GM18498 (cell line): ENCODE data around the gene AP2B1.
"Not testable (repeated sequence)": the region's sequence is repeated elsewhere in the genome, so short reads cannot be mapped to it uniquely, and the experiment has no call there.

Experiments
- ATAC-seq: cut with Tn5 transposase; IDR thresholded peaks from one replicate; pipeline ENCODE4 v1.9.1; 2021; ENCODE audit warnings: mild to moderate bottlenecking, moderate library complexity; ENCODE audit not compliant: unreplicated experiment

The AP2B1 gene

DNA sequence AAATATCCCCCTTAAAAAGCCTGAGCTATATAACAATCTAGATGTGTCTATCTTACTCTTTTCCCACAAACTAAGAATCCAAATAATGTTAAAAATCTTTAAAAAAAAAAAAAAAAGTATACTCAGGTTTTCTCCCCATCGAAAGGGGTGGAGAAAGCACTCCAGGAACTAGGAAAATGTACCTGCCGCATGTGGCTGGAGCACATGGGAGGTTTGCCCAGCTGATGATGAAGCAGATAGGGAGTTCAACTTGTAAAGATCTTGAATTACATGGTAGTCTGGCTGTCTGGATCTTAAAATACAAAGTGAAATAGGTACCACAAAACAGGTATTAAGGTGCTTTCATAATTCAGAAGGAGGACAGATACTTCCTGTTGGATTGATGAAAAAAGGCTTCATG is 17.7 kb upstream of the AP2B1 start:
- no peak for ATAC-seq

- no peak for ATAC-seq
Observed at GRCh38 chr17:35575759-35576158, 11.4 kb upstream of the AP2B1 start.

DNA sequence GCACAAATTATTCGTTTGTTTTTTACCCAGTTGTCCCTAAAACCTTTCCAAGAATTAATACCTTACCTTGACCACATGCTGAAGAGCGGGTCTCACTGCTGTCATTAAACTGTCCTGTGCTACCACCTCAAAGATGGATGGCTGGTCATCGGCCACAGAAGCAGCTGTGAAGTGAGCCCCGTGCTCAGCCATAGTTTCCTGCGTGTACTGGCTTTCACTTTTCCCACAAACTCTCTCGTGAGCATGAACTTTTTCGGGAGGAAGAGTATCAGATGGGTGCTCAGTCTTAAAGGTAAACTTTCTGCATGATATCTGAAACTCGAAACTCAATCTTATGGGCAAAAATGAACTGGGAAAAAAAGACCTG is 9.3 kb upstream of the AP2B1 start:
- ATAC-seq = no peak

- ATAC-seq = peak; percentile 90
Observed at GRCh38 chr17:35578197-35578928, 8.8 kb upstream of the AP2B1 start, which contains the start of gene PEX12. TSS of gene PEX12 (minus strand) at chr17:35578571. CDS start at chr17:35578021, 550 bp downstream.

DNA sequence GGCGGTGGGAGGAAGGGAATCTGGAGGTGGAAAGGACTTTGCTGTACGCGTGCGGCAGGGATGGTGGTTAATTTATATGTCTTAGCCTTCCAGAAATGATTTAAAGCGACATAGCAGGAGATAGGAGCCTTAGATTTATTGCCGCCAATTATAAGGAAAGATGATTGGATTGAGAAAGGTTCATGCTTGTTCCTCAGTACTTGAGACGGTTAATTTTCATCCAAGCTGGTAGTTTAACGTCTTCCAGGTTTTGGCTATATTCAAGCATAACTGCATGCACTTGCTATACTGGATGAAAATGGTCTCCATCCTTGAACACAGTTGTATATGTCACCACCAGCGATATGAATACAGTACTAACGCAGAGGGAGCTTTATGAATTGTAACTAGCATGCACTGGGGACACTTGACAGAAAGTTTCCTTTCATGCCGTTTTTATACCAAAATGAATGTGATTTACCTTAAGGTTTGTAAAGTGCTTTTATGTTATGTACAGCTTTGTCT is 8.1 kb upstream of the AP2B1 start:
- no peak for ATAC-seq

DNA sequence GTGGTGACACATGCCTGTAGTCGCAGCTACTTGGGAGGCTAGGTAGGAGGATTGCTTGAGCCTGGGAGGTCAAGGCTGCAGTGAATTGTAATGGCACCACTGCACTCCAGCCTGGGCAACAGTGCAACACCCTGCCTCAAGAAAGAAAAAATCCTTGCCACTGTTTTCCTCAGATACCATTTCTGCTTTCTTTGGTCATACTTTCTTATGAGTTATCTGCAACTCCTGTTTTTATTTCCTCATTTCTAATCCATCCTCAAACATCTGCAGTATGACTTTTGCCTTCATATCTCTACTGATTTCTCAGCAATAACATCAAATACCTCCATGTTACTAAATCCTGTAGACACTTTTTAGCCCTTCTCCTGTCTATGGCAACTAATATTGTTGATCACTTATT is 3.1 kb upstream of the AP2B1 start:
- ATAC-seq = no peak

DNA sequence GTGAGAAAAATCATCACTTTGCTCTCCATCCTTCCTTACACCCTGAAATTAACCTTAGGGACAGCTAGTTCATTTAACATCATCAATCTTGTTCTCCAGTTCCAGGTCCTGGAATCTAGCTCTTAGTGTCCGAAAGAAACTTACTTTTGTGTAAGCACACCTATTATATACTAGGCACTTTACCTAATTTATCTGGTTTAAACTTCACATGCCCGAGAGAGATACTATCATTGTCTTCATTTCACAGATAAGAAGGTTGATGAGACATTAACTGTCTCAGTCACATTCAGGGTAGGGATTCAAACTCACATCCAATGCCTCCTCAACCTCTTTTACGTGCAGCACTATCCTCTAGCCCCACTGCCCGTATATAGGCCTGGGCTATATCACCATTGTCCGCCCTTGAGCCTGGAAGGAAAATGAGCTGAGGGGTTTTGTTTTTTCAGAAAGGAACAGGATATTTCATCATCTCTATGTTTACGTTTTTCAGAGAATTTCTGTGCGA is 501 bp upstream of the AP2B1 start:
- peak; percentile 17 for ATAC-seq

GRCh38 chr17:35588196-35588920 is 1.2 kb downstream of the AP2B1 start:
- ATAC-seq = no peak

GRCh38 chr17:35596072-35596471 is 8.9 kb downstream of the AP2B1 start:
- ATAC-seq = no peak

DNA sequence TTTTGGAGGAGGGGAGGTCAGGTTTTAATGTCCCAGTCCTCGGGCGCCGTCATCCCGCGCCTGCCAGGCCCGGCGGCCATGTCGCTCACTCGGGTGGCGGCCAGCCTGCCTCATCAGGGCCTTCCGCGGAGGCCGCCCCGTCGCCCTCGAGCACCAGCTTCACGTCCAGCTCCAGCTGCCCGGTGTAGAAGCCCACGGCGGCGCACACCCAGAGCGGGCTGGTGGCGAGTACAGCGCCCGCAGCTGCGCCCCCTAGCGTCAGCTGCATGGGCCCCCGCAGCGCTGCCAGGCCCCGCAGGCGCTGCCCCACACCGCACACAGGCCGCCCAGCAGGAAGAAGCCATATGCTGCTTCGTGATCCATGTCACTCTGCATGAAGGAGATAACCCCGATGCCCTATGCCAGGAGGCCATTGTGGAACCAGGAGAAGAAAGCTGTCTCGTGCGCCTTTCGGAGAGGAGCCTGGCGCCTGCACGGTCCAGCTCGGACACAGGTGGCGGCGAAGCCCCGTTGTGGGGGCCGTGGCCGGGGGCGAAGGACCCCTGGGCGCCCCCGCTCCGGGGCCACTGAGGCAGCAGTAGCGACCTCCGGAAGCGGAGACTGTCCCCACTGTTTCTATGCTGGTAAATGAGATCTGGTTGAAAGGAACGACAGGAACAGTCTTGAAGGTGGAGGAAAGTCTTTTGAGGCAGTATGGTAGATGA is 9.6 kb downstream of the AP2B1 start:
- ATAC-seq = no peak

DNA sequence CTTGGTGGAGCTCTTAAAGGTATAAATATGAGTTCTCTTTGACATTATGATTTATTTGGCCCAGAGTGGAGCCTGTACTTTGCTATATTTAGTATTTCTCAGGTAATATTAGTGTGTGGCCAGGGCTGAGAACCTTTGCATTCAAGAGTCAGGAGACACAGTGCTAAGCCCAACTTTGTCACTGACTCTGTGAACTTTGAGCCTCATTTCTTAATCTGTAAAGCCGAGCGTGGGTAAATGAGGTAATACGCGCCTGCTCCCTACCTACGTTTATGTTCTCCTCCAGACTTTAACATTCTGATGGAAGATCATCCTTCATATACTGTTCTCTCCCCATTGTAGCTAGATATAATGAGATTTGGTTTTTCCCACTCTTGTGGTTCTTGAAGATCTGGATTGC is 10.5 kb downstream of the AP2B1 start:
- no peak for ATAC-seq

GRCh38 chr17:35603674-35604073 is 16.6 kb downstream of the AP2B1 start:
- no peak for ATAC-seq

DNA sequence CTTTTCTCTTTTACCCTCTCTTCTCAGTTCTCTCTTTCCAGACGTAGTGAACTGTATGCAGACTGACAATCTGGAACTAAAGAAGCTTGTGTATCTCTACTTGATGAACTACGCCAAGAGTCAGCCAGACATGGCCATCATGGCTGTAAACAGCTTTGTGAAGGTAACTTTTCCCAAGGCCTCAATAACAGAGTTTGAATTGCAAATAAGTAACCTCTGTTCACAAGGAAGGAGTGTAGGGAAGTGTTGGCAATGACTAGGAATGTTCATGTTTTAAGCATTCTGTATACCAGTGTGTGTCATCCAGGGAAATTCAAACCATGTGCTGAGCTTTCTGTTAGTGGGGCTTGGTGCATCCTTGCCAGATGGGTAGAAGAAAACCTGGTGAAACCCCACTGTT is 18.6 kb downstream of the AP2B1 start:
- ATAC-seq = no peak

DNA sequence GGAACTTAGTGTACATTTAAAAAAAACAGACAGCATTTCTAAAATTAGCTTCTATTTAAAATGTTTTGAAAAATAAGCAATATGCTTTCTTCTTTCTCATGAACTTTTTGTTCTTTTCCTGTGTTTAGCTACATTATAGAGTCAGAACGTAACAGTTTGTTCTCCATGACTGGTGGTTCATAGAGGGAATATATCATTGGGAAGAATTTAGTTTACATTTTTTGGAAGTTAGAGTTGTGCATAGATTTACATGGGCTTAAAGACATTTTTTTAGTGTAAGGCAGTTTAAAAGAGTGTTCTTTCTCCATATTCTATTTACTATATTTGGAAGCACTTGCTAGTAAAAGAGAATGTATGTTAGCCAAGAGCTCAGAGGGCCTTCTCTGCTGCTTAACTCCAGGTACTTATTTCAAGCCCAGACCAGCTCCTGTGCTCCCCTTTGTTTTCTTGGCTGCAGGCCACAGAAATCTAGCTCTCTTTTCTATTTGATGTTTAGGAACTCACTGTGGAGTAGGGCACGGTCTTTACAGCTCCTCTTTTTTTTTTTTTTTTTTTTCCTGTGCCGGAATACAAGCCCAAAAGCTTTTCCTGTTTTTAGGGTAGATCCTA is 20.2 kb downstream of the AP2B1 start:
- ATAC-seq = no peak

DNA sequence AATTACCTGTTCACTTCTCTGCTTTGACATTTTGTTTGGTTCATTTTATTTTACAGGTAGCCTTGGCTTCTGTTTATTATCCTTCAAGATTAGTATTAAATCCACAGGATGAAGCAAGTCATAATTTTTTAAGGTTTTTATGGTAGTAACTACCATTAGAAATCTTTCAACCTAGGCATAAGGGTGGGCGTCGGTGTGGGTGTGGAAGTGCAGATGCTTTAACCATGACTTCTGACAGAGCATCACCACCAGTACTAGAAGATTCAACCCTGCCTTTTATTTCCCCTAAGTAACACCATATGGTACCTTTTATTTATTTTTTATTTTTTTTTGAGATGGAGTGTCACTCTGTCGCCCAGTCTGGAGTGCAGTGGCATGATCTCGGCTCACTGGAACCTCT is 22.7 kb downstream of the AP2B1 start:
- ATAC-seq = no peak

DNA sequence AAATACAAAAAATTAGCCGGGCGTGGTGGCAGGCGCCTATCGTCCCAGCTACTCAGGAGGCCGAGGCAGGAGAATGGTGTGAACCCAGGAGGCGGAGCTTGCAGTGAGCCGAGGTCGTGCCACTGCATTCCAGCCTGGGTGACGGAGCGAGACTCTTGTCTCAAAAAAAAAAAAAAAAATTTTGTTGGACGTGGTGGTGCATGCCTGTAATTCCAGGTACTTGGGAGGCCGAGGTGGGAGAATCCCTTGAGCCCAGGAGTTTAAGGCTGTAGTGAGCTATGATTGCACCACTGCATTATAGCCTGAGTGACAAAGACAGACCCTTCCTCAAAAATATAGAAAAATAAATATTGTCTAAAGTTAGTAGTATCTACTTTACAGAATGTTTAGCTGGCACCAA is 23.6 kb downstream of the AP2B1 start:
- not testable (repeated sequence) for ATAC-seq

DNA sequence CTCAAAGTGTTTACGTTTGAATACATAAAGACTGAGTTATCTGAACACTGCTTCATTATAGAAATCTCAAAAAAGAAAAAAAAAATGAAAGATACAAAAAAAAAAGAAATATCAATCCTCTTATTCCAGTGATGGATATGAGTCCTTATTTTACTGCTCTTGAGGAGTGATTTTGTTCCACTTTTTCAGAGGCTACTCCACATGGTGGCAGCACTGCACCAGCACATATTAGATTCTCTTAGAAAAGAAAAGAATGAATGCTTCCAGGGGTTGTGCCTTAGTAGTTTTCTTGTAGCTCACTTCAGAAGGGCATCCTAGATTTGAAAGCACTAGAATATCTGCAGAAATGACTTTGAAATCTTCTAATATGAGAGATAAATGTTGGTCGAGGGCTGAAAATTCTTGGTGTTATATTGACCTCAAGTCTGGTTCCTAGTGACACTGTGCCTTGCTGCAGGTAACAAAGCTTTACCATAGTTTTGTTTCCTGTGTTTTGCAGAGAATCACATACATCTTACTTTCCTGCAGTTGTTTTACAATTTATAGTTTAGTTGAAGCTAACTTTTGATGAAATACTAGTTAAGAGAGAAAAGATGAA is 25.9 kb downstream of the AP2B1 start:
- ATAC-seq = no peak

GRCh38 chr17:35614810-35615209 is 27.7 kb downstream of the AP2B1 start:
- ATAC-seq = no peak

GRCh38 chr17:35616536-35616935 is 29.4 kb downstream of the AP2B1 start:
- no peak for ATAC-seq

DNA sequence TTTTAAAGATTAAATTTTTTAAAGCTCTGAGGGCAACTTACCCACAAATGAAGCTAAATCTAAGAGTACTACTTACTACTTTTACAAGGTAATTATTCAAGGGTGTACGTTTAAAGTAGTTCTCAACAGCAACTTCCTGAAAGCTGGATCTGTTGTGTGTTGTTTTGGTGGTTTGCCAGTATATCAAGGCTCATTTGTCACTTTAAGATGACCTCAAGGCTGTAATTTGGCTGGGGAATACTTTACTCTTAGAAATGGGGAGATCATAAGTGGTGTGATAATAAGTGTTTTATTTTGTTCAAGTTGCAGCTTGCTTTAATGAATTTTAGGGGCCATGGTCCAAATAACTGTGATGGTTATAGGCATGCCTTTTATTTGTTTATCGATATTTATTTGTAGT is 30.4 kb downstream of the AP2B1 start:
- ATAC-seq = no peak

GRCh38 chr17:35618628-35619027 is 31.5 kb downstream of the AP2B1 start:
- no peak for ATAC-seq
